IgD-negative memory B cell (primary cell): Measurements from ENCODE around the gene SNX13. TPM values are rescaled to one million over a fixed set of nuclear protein-coding genes. Genes with fewer than 3 reads are reported as not detected.

Experiments
- H3K27ac Mint-ChIP-seq, 3 donors: one replicate each; pipeline ENCODE4 v1.8.0; 2020 to 2022; ENCODE audit warnings: mild to moderate bottlenecking in 3 of 3, mixed read lengths in 3 of 3, moderate library complexity in 1 of 3
- H3K27me3 Mint-ChIP-seq: one replicate; pipeline ENCODE4 v1.8.0; 2021; ENCODE audit warnings: mixed read lengths
- H3K36me3 Mint-ChIP-seq: one replicate; pipeline ENCODE4 v1.8.0; 2020; ENCODE audit warnings: mild to moderate bottlenecking, mixed read lengths
- H3K4me1 Mint-ChIP-seq, 3 donors: one replicate each; pipeline ENCODE4 v1.8.0; 2020 to 2022; ENCODE audit warnings: mixed read lengths in 3 of 3, mild to moderate bottlenecking in 1 of 3
- H3K4me3 Mint-ChIP-seq, 4 donors: one replicate each; pipeline ENCODE4 v1.8.0; 2020 to 2022; ENCODE audit warnings: mild to moderate bottlenecking in 4 of 4, mixed read lengths in 4 of 4, moderate library complexity in 3 of 4
- H3K9me3 Mint-ChIP-seq, 3 donors: one replicate each; pipeline ENCODE4 v1.8.0; 2020 to 2021; ENCODE audit warnings: mixed read lengths in 3 of 3, mild to moderate bottlenecking in 1 of 3
- polyA plus RNA-seq: library from polyadenylated mRNA; unstranded; fragments of 300-500 nt; fragmentation: Illumina TruSeq; gene quantifications from one replicate; pipeline ENCODE4 v1.2.3, GENCODE V29; 2021

The SNX13 gene
- polyA plus RNA-seq, 1 donor from 2014 or later = 12.1 TPM

GRCh38 chr7:17962652-17963051 lies 22.4 kb upstream of the SNX13 start:
- no peak overlapping the region for H3K4me3 Mint-ChIP-seq
- H3K36me3 Mint-ChIP-seq = no peaks in the 10 kb centered on the region
- H3K4me1 Mint-ChIP-seq = no peaks in the 10 kb centered on the region
- H3K27me3 Mint-ChIP-seq = peaks cover 3% of the 10 kb centered on the region
- no peak overlapping the region for H3K27ac Mint-ChIP-seq
- peaks cover 0 to 5% (median 0%) of the 10 kb centered on the region in 3 donors for H3K9me3 Mint-ChIP-seq

DNA sequence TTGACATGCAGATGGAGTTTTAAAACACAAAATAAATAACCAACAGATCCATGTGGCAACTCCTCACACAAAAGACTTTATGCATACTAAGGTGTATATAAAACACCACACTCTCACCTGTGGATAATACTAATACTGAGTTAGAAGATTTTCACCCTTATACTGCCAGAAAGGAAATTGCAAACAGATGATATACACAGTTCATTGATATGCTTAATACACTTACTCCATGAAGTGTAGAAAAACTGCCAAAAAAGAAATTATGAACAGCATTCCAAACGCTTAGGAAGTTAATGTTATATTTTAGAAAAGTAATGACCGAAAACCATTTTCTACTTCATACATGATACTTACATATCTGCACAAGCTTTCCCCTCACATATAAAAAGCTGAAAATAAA lies 17.6 kb upstream of the SNX13 start:
- Mint-ChIP-seq H3K4me1 (peaks cover 0 to 5% (median 3%) of the 10 kb centered on the region in 3 donors), H3K36me3 (no peaks in the 10 kb centered on the region), H3K27me3 (peaks cover 3% of the 10 kb centered on the region), H3K9me3 (peaks cover 0 to 5% (median 0%) of the 10 kb centered on the region in 3 donors), H3K27ac (no peak overlapping the region), H3K4me3 (no peak overlapping the region)

DNA sequence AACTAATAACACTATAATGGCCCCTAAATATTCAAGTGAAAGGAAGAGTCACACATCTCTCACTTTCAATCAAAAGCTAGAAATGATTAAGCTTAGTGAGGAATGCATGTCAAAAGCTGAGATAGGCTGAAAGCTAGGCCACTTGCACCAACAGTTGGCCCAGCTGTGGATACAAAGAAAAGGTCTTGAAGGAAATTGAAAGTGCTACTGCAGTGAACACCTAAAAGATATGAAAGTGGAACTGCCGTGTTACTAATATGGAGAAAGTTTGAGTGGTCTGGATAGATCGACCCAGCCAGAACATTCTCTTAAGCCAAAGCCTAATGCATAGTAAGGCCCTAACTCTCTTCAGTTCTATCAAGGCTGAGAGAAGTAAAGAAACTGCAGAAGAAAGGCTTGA lies 12.1 kb upstream of the SNX13 start:
- Mint-ChIP-seq H3K27me3 (no peaks in the 10 kb centered on the region), H3K36me3 (no peaks in the 10 kb centered on the region), H3K27ac (peak overlapping the region in 2 of 3 donors; percentile 17 to 71), H3K9me3 (no peaks in the 10 kb centered on the region), H3K4me3 (peak overlapping the region; percentile 55 to 89 (median 79)), H3K4me1 (peaks cover 14 to 18% (median 15%) of the 10 kb centered on the region in 3 donors)

DNA sequence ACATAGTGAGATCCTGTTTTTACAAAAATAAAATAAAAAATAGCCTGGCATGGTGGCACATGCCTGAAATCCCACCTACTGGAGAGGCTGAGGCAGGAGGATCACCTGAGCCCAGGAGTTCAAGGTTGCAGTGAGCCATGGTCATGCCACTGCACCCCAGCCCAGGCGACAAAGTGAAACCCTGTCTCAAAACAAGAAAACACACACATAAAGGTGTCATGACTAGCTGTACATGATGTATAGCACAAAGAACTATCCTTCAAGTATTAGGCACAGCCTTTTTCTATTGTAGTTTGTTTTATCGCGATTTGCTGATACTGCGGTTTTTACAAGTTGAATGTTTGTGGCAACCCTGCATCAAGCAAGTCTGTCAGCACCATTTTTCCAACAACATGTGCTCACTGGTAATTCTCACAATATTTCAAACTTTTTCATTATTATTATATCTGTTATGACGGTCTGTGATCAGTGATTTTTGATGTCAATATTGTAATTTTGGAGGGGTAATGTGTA lies 11.5 kb upstream of the SNX13 start:
- peak overlapping the region in 1 of 4 donors; percentile 3 for H3K4me3 Mint-ChIP-seq

DNA sequence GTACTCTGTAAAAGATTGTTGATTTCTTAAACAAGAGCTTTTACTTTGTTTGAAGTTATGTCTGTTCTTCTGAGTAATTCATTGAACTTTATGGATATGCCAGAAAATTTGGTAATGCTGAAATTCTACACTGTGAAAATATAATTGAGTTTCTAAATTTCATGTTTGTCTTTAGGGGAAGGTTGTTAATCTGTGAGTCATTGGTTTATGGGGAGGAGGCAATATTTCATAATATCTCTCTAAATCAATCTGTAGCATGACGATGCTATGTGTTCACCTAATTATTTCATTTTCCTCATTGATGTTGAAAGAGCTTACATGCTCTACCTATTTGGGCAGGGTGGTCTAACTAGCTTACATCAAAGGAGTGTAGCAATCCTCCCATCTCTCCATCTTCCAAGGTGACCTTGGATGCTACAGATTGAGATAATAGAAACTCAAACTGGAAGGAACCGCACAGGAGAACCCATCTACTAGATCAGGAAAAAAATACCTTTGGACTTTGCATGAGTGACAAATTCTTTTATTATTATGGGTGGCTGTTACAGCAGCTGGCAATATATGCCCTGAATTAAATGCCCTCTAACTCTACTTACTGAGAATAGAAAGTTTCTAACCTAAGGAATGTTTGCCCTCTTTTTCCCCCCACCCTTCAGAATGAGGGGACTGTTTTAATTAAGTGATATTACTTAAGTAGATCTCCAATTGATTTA lies 8.4 kb upstream of the SNX13 start:
- H3K4me1 Mint-ChIP-seq = peaks cover 22 to 25% (median 25%) of the 10 kb centered on the region in 3 donors
- no peaks in the 10 kb centered on the region for H3K27me3 Mint-ChIP-seq
- H3K36me3 Mint-ChIP-seq = no peaks in the 10 kb centered on the region
- H3K4me3 Mint-ChIP-seq = no peak overlapping the region
- no peak overlapping the region for H3K27ac Mint-ChIP-seq
- no peaks in the 10 kb centered on the region for H3K9me3 Mint-ChIP-seq

More for the DNA sequence above, 11.5 kb upstream of the SNX13 start:
- Mint-ChIP-seq H3K36me3 (no peaks in the 10 kb centered on the region), H3K9me3 (no peaks in the 10 kb centered on the region), H3K4me1 (peaks cover 19 to 21% (median 20%) of the 10 kb centered on the region in 3 donors), H3K27me3 (no peaks in the 10 kb centered on the region), H3K27ac (peak overlapping the region in 1 of 3 donors; percentile 17)

GRCh38 chr7:17947620-17948019 lies 7.3 kb upstream of the SNX13 start:
- H3K36me3 Mint-ChIP-seq = peaks cover under 1% of the 10 kb centered on the region
- H3K4me1 Mint-ChIP-seq = peaks cover 19 to 20% (median 20%) of the 10 kb centered on the region in 3 donors
- H3K27me3 Mint-ChIP-seq = no peaks in the 10 kb centered on the region
- no peaks in the 10 kb centered on the region for H3K9me3 Mint-ChIP-seq
- no peak overlapping the region for H3K27ac Mint-ChIP-seq
- peak overlapping the region in 1 of 4 donors; percentile 36 for H3K4me3 Mint-ChIP-seq

DNA sequence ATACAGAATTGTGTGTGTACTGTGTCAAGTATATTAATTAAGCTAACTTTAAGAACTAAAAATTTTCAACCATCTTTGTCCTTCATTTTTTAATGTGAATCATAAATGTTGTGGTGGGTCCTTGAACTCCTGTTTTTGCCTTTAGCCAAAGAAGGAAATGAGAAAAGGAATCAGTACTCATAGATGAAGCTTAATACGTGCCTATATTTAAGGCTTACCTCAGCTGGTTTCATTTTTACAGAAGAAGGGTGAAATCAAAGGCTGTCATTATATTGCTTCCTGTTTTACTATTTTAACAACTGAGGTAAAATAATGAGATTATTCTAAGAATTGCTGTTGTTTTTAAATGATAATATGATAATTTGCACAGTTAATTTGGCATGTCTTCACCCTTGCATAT lies 6.3 kb upstream of the SNX13 start:
- H3K9me3 Mint-ChIP-seq = no peaks in the 10 kb centered on the region
- peaks cover 13 to 18% (median 13%) of the 10 kb centered on the region in 3 donors for H3K4me1 Mint-ChIP-seq
- H3K4me3 Mint-ChIP-seq = peak overlapping the region in 3 of 4 donors; percentile 22 to 85 (median 34)
- no peak overlapping the region for H3K27ac Mint-ChIP-seq
- peaks cover 1% of the 10 kb centered on the region for H3K36me3 Mint-ChIP-seq
- H3K27me3 Mint-ChIP-seq = no peaks in the 10 kb centered on the region

DNA sequence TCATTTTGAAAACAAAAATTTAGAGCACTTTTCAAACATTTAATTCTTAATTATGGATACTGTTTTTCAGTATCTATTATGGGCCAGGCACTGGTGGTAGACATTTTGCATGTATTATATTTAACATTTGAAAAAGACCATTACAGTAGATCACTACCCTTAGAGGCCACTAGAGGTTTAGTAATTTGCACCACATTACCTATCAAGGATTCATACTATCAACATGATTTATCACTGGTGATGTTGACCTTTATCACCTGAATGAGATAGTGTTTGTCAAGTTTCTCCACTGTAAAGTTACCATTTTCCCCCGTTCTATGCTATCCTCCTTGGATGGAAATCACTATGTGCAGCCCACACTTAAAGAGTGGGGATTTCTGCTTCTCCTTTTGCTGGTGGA lies 4.4 kb upstream of the SNX13 start:
- Mint-ChIP-seq H3K27ac (no peak overlapping the region), H3K4me3 (no peak overlapping the region), H3K4me1 (peaks cover 19 to 27% (median 20%) of the 10 kb centered on the region in 3 donors), H3K27me3 (no peaks in the 10 kb centered on the region), H3K9me3 (no peaks in the 10 kb centered on the region), H3K36me3 (peaks cover 1% of the 10 kb centered on the region)

GRCh38 chr7:17943006-17943405 lies 2.7 kb upstream of the SNX13 start:
- no peaks in the 10 kb centered on the region for H3K27me3 Mint-ChIP-seq
- H3K4me3 Mint-ChIP-seq = peak overlapping the region in 1 of 4 donors; percentile 98
- no peaks in the 10 kb centered on the region for H3K9me3 Mint-ChIP-seq
- peaks cover 1% of the 10 kb centered on the region for H3K36me3 Mint-ChIP-seq
- H3K4me1 Mint-ChIP-seq = peaks cover 22 to 41% (median 31%) of the 10 kb centered on the region in 3 donors
- peak overlapping the region in 1 of 3 donors; percentile 40 for H3K27ac Mint-ChIP-seq

GRCh38 chr7:17942231-17942630 lies 1.9 kb upstream of the SNX13 start:
- peaks cover 22 to 40% (median 32%) of the 10 kb centered on the region in 3 donors for H3K4me1 Mint-ChIP-seq
- peak overlapping the region in 2 of 3 donors; percentile 40 to 52 for H3K27ac Mint-ChIP-seq
- no peaks in the 10 kb centered on the region for H3K9me3 Mint-ChIP-seq
- peak overlapping the region in 2 of 4 donors; percentile 57 to 98 for H3K4me3 Mint-ChIP-seq
- no peaks in the 10 kb centered on the region for H3K27me3 Mint-ChIP-seq
- peaks cover 1% of the 10 kb centered on the region for H3K36me3 Mint-ChIP-seq

DNA sequence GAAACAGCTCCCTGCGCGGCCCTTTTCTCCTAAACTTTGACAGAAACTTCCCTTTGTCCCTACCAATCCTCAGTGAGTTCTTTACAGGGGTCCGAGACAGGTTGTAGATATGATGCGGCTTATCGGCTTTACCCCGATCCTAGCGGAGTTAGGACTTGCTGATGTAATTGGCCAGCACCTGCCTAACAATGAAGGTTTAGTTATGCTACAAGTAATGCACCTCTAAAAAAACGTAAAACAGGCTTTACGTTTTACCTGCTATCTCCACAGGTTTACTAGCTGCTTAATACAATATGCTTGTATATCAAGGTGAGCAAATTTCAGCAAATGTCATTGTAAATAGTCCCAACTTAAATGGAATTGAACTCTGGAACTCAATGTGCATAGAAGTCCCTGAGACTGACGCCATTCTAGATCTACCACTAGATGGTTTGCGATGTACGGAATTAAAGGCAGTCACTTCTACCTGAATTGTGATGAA lies 697 bp upstream of the SNX13 start:
- H3K36me3 Mint-ChIP-seq = peaks cover 1% of the 10 kb centered on the region
- H3K4me3 Mint-ChIP-seq = peak overlapping the region; percentile 92 to 98 (median 98)
- H3K27me3 Mint-ChIP-seq = no peaks in the 10 kb centered on the region
- H3K9me3 Mint-ChIP-seq = no peaks in the 10 kb centered on the region
- peaks cover 18 to 34% (median 30%) of the 10 kb centered on the region in 3 donors for H3K4me1 Mint-ChIP-seq
- peak overlapping the region; percentile 98 to 100 (median 98) for H3K27ac Mint-ChIP-seq

DNA sequence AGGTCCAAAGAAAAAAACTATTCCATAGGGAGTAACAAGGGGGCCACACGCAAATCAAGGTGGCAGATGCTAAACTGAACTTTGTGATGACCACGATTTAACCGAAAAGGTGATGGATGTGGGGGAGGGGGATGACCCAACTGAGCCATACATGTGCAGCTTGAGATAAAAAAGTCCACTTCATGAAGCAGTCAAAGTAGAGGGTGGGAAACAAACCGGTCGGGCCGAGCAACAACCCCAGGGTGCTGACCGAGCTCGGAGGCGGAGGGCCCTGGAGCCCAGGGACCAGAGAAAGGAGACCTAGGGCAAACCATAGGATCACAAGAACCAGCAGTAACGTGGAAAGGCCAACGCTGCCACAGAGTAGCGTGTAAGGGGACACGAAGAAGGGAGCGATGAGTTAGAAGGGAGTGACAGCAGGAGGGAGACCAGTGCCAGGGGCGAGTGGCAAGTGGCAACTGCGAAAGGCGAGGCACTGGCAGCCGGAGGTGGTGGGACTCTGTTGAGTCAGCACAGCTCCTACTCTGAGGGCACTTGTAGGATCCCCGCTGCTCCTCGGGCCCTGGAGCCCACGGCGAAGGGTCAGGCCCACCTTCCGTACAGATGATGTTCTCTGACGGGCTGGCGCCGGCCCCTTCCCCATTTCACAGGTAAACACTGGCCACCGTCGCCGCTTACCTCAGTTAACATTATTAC lies 540 bp downstream of the SNX13 start:
- H3K4me3 Mint-ChIP-seq = peak overlapping the region; percentile 92 to 98 (median 98)
- H3K9me3 Mint-ChIP-seq = no peaks in the 10 kb centered on the region
- no peaks in the 10 kb centered on the region for H3K27me3 Mint-ChIP-seq
- H3K27ac Mint-ChIP-seq = peak overlapping the region; percentile 98 to 100 (median 98)
- peaks cover 22 to 45% (median 36%) of the 10 kb centered on the region in 3 donors for H3K4me1 Mint-ChIP-seq
- peaks cover 1% of the 10 kb centered on the region for H3K36me3 Mint-ChIP-seq

GRCh38 chr7:17939211-17939605 lies 1.1 kb downstream of the SNX13 start:
- no peaks in the 10 kb centered on the region for H3K9me3 Mint-ChIP-seq
- peaks cover 1% of the 10 kb centered on the region for H3K36me3 Mint-ChIP-seq
- H3K27ac Mint-ChIP-seq = peak overlapping the region; percentile 98 to 100 (median 98)
- H3K27me3 Mint-ChIP-seq = no peaks in the 10 kb centered on the region
- peaks cover 28 to 50% (median 41%) of the 10 kb centered on the region in 3 donors for H3K4me1 Mint-ChIP-seq
- peak overlapping the region; percentile 92 to 98 (median 98) for H3K4me3 Mint-ChIP-seq

DNA sequence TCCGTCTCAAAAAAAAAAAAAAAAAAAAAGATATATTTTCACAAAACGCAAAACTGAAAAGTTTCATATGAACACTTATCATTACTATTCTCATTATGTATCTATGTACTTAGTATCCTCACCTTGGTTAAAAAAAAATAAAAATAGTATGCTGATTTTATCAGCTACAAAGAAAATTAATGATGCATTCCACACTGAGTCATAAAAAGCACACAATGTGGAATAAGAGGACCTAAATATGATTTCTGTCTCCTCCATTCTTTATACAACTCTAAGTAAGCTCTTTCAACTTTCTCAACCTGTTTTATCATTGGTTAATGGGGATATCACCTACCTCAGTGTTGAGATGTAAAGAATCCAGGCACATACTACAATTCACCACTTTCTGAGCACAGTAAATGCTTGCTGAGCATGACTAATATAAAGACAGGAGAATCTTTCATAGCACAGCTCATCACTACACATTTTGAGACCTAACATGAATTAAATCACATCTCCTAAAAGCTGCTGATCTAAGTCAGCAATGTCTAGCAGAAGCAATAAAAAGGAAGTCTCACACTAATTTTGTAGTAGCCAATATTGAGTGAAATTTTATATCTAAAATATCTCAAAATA lies 2.7 kb downstream of the SNX13 start:
- Mint-ChIP-seq H3K27me3 (no peaks in the 10 kb centered on the region), H3K9me3 (no peaks in the 10 kb centered on the region), H3K4me3 (peak overlapping the region; percentile 2 to 98 (median 76)), H3K4me1 (peaks cover 38 to 62% (median 53%) of the 10 kb centered on the region in 3 donors), H3K27ac (peak overlapping the region; percentile 98 to 100 (median 98)), H3K36me3 (peaks cover 1% of the 10 kb centered on the region)
